HG02623 (cell line): ENCODE measurements around the gene PSG5.
"Not testable (repeated sequence)": the region's sequence is repeated elsewhere in the genome, so short reads cannot be mapped to it uniquely, and the experiment has no call there.

Experiments used
- ATAC-seq: cut with Tn5 transposase; IDR thresholded peaks from one replicate; pipeline ENCODE4 v1.9.1; 2021; ENCODE audit warnings: moderate library complexity; ENCODE audit not compliant: unreplicated experiment

The PSG5 gene

DNA sequence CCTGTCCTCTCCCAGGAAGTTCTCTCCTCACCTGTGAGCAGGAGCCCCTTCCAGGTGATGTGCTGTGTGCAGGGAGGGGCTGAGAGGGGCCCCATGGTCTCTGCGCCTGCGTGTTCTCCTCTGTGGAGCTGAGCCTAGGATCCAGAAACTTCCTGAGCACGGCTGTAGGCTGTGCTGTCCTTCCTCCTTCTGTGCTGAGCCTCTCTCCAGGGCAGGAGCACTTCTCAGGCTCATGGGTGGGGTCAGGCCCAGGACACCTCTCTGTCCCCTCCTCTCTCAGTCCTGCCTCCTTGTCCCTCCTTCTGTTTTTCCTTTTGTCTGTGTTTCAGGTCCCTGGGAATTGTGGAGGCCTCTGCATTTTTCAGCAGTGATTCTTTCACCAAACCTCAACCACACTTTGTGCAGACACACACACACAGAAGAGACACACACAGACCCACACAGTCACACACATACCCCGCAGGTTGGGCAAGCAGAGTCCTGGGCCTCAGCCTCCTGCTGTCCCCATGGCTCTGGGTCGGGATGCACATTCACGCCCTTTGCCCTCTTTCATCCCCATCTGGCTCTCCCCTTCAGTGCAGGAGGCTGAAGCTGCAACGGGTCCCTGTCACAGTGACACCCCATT lies at the start of gene PSG5:
Gene PSG5, minus strand, starts transcription at position 226 of the 625 bp plus-strand sequence. Its CDS starts 131 bp downstream, at position 95.
- ATAC-seq: not testable (repeated sequence)

DNA sequence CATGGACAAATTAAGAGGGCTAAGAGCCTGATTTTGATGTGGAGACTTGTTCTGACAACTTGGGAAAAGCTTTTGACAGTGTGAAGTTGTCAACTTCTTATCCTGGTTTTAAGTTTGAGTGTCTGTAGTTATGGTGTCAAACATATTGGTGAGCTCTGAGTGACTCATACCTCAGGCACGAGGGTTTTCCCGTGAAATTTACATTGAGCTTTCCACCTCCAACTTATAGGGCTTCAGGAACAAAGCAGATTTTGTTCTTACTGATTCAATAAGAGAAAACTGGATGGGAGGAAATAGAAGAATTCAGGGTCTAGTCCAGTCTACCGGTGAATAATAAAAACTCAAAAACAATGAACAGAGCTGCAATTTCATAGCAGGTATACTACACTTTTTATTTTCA lies 49.4 kb upstream of the PSG5 start:
- not testable (repeated sequence) for ATAC-seq

DNA sequence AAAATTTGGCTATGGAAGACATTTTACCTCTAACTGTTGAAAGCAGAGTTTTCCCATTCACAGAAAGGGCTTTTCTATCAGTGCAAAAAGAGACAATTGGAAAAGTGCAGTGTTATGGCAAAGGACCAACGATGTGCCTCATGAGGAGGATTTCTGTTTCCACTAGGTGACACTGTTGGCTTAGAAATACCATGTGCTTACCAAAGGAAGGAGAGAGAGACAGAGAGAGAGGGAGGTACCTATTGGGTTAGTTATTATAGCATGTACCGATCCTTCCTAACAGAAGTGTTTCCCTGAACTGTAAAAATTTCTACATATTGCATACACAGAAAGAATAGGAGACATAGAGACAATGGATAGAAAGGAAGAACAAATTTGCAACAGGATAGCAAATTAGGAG lies 43.0 kb upstream of the PSG5 start:
- ATAC-seq: no peak

DNA sequence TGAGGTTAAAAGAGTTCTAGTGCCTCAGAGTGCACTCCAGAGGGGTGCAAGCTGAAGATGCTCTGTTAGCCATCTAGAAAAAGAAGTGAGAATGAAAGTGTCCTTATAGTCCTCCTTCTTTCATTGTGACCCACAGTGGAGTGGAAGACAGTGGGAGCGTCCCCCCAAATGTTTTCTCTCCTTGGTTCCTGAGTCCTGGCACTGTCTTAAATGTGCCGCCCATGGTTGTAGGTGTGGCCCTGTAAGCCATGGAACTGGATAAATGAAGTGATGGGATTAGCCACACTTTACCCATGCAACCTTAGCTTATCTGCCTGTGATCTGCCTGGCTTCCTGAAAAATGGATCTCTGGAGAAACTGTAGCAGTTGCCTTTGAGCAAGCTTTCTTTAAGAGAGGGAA lies 42.4 kb upstream of the PSG5 start:
- ATAC-seq: not testable (repeated sequence)

DNA sequence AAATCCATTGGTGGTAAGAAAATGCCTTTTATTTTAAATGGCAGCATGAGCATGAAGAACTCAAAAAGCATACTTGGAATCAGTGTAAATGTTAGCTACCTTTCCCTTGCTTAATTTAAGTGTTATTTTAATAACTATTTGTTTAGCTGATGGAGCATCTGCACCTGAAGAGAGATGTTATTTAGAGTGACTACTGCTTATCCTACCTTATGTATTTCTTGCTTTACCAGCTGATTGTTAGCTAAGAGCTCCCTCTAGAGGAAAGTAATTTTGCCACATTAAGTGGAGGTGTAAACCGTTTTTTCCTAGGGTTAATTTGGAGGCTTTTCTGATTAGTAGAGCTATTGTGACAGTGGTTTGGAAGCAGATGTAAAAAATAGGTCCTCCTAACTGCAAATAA lies 40.6 kb upstream of the PSG5 start:
- not testable (repeated sequence) for ATAC-seq

DNA sequence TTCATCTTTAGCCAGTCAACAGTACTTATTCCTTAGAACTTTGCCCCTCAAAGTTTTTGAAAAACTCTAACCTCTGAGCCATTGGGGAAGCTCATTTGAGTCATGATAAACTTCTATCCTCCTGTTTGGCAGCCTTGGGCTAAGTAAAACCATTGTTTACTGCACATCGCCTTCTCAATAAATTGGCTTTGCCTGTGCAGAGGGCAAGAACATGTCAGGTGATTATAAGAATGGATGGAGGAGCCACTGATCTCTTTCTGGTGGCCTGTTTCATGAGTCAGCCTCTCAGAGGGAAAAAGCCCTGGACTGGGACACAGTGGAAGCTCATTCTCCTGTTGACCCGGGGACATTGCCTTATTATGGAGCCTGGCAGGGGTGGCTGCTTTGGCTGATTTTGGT lies 38.5 kb upstream of the PSG5 start:
- no peak for ATAC-seq

DNA sequence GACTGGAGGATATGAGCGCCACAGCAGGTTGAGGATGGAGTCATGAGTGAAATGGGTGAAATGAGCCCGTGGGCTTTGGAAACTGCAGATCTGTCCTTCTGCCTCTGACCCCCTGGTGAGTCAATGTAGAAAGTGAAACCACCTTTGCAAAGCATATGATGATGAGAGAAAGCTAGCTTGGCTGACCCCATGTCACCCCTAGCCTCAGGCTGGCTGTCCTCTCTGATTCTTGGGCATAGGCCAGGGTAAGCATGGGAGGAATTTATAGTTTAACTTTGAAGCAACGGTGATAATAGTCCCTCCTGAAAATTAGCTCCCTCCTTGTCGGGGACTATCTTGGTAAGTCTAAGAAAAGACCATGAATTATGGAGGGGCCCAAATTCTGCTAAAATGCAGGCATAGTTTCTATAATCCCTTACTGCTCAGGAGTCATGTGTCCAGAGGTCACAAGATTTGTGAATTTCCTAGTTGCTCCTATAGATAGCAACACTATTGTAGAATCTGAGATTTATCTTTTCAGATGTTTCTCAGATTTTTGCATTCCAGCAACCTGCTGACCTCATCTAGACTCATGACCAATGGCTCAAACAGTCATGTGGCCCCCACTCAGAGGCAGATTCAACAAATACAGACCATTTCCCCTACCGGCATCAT lies 38.0 kb upstream of the PSG5 start:
- not testable (repeated sequence) for ATAC-seq

DNA sequence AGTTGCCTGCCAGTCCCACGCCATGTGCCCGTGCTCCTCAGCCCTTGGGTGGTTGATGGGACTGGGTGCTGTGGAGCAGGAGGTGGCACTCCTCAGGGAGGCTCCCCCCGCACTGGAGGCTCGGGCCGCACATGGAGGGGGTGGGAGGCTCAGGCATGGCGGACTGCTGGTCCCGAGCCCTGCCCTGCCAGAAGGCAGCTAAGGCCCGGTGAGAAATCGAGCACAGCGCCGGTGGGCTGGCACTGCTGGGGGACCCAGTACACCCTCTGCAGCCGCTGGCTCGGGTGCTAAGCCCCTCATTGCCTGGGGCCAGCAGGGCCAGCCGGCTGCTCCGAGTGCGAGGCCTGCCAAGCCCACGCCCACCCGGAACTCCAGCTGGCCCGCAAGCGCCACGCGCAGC lies 35.6 kb upstream of the PSG5 start:
- not testable (repeated sequence) for ATAC-seq

DNA sequence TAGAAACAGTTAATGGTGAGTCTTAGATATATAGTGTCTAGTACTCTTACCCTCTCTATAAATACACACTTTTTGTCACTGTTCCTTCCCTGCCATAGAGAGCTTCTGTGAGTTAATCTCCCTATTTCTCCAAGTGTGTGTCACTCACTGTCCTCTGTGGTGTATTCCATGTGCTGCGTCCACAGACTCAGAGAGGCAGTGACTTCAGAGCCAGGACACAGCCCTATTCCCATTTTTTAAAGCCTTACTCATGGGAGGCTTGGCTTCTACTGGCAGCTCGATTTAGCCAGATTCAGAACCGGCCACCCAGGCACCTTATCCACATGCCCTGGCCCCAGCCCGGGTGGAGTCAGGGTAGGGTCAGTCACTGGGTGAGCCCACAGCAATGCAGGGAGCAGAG lies 32.8 kb upstream of the PSG5 start:
- not testable (repeated sequence) for ATAC-seq

DNA sequence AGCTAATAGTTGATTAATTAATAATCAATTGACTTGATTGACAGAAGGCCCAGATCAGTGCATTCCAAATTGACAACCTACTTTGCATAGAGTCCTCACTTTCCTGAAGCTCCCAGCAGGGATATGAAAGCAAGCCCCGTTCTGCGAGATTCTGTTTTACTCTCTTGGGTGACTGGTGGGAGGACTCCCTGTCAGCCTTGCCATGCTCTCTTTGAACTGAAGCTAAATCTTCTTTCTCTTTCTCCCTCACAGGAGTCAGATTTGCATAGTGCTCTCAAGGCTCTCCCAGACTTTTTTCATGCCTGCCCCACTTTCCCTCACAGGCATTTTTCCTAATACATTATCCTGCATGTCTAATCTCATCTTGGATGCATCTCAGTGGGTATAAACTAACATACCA lies 29.5 kb upstream of the PSG5 start:
- ATAC-seq: not testable (repeated sequence)

DNA sequence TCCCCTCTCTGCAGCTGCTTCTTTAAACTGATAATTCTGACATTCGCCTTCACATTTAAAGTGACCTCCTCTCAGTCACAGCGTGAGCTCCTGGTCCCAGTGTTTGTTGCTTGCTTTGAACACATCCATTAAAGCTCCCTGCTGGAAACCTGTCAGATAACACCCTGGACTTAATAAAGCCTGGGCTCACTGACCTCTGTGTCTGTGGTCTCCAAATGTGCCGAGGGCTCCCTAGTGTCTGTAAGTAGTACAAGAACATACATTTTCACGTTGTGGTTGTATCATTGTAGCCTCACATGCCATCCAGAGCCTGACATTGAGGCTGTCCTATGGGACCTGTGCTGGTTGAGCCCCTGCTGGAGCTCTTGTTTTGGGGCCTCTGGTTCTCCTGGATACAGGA lies 21.7 kb upstream of the PSG5 start:
- no peak for ATAC-seq

DNA sequence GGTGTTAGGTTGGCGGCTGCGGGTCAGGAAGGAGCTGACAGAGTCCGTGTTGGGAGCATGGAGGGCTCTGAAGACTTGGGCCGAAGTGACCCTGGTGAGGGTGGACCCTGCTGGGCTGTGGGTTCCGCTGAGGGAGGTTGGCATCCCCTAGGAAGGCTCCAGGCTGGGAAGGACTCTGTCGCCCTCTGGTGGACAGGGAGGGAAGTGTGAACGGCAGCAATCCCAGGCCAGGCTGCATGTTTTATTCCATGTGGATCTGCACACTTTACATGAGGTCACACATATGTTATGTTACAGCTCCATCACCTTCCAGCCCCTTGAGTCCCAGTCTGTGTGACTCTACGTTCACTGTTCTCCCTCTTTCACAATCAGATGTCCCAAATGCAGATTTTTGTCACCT lies 20.8 kb upstream of the PSG5 start:
- ATAC-seq: not testable (repeated sequence)

DNA sequence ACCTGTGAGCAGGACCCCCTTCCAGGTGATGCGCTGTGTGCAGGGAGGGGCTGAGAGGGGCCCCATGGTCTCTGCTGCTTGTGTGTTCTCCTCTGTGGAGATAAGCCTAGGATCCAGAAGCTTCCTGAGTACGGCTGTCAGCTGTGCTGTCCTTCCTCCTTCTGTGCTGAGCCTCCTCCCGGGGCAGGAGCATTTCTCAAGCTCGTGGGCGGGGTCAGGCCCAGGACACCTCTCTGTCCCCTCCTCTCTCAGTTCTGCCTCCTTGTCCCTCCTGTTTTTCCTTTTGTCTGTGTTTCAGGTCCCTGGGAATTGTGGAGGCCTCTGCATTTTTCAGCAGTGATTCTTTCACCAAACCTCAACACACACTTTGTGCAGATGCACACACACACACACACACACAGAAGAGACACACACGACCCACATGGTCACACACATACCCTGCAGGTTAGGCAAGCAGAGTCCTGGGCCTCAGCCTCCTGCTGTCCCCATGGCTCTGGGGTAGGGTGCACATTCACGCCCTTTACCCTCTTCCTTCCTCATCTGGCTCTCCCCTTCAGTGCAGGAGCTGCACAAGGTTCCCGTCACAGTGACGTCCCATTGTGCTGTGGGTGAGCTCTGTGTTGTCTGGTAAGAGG lies 19.3 kb upstream of the PSG5 start, which contains the start of gene PSG4:
Gene PSG4, minus strand, starts transcription at position 168 of the 635 bp plus-strand sequence. Its CDS starts 102 bp downstream, at position 66.
- ATAC-seq: not testable (repeated sequence)

DNA sequence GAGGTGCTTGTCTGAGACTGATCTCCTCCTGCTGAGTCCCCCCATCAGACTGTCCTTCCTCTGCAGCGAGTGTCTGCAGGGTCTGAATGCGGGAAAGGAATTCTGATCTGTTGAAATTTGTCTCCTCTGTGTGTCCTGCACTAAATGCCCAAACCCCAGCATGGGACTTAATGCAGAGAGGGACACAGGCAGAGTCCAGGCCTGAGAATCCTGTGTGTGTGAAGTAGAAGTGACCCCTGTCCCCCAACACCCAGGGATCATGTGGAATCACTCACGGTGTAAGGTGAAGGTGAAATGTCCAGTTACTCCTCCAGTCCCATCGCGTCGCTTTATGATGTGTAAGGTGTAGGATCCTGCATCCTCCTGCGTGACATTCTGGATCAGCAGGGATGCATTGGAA lies 17.3 kb upstream of the PSG5 start:
- not testable (repeated sequence) for ATAC-seq

DNA sequence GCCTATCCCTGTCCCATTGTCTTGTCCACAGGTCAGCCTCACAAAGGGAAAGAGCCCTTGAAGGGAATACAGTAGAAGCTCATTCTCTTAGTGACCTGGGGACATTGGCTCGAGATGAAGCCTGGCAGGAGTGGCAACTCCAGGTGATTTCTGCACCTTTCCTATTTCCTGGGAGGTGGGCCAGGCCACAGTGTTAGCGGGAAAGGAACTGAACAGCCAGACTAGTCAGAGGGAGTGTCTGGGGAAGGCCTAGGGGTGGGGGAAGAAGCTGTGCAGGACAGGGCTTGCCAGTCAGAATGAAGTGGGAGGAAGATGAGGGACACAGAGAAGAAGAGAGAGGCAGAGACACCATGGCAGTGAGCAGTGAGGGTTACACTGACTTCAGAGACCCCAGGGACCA lies 15.6 kb upstream of the PSG5 start:
- ATAC-seq: not testable (repeated sequence)

DNA sequence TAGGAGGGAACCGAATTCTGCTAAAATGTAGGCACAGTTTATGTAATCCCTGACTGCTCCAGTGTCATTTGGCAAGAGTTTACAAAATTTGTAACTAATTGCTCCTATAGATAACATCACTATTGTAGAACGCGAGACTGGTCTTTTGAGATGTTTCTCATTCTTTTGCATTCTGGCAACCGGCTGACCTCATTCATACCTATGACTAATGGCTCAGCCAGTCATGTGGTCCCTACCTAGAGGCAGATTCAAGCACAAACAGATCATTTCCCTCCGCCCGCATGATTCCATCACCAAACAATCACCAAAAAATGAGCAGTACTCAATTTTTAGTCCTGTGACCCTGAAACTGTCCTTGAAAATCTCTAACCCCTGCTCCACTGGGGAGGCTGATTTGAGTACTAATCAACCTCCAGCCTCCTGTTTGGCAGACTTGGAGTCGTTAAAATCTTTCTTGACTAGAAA lies 15.0 kb upstream of the PSG5 start:
- not testable (repeated sequence) for ATAC-seq

DNA sequence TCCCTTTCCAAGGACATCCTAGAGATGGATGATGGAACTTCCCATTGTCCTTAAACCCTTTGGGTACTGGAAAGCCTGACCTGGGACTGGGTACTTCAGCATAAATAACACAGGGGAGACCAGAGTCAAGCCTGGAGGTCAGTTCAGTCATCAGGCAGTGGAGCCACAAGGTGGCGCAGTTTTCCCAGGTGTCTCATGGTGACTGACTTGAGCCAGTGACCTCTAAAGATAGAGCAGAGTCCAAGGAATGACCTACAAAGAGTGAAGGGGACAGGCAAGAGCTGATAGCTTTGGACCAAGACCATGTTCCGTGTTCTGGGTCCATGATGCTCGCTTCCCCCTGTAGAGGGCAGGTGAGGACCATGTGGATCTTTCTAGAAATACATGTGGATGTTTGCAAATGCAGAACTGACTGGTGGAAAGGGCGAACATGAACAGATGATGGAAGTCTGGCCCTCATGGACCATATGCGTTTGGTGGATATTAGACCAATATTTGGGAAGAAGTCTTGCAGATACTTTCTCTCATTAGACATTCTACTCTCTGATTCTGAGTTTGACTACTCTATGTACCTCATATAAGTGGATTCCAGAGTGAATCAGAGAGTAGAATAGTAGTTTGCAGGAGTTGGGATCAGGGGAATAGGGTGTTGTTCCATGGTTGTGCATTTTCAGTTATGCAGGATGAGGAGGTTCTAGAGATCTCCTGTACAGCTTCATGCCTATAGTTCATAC lies 12.5 kb upstream of the PSG5 start:
- ATAC-seq: not testable (repeated sequence)

DNA sequence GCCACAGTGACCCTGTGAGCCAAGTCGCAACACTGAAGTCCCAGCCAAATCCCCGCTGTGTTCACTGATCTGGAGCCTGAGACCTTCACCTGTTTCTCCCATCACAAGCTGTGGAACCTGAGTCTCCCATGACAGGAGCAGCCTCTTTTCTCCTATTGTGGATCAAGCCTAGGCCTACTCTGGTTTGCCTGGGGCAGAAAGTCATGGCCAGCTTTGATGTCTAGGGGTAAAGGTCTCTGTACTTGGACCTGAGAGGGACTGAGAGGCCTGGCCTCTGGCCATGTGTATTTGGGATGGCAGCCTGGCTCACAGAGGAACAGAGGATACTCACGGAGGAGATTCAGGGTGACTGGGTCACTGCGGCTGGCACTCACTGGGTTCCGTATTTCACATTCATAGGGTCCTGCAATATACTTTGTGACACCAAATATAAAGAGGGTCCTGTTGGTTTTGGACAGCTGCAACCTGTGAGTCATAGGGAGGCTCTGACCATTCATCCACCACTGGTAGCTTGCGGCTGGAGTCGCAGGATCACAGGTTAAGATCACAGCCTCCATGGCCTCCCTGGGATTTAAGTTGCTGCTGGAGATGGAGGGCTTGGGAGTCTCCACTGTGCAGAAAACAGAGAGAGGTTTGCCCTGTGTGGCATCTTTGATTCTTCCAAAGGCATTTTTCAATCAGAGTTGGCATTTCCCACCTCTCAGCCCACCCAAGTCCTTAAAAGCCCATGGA lies 11.5 kb upstream of the PSG5 start:
- ATAC-seq: not testable (repeated sequence)

DNA sequence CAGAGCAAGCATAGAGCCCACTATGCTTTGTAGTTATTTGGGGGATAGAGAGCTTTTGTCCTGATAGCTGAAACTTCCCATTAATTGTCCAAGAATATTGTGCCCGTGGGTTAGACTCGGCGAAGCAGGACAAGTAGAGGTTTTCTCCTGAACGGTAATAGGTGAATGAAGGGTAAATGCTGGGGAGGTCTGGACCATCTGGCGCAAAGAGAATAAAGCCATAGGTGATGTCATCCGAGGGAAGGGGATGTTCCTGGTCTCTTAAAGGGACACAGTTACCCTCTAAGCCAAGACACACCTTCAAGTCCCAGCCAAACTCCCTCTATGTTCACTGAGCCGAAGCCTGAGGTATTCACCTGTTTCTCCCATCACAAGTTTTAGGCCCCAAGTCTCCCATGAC lies 8.1 kb upstream of the PSG5 start:
- not testable (repeated sequence) for ATAC-seq

DNA sequence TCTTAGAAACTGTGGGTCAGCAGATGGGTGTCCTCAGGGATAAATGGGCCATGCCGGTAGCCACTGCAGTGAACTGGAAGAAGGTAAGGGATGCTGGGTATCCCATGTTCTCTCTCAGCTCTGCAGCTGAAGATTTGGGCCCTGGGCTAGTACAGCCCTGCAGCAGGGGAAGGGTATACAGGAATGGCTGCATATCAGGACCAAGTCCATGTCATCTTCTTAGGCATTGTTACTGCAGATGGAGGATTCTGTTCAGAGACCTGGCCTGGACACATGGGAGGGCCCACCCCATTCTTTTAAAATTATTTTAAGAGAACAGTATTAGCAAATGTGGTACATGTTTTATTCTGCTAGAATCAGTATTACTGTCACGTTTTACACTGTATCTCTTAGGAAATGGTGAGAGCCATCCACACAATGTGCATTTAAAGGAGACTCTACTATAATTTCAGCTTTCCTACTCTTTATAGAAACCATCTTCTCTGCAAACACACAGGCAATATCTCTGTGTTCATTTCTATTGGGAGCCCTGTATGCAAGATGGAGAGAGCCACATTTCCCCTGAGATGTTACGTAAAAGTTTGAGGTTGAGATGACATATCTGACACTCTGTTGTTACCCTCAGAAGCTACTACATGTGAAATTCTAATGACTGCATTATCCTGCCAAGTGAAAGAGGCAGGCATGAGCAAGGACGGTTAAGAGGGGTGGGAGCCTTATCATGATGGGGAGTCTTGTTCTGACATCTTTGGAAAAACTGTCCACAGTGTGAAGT lies 6.2 kb upstream of the PSG5 start:
- not testable (repeated sequence) for ATAC-seq
